Measurements from ENCODE around the gene RAB5A. TPM values are rescaled to one million over a fixed set of nuclear protein-coding genes. Genes with fewer than 3 reads are reported as not detected.

Gene RAB5A, protein sequence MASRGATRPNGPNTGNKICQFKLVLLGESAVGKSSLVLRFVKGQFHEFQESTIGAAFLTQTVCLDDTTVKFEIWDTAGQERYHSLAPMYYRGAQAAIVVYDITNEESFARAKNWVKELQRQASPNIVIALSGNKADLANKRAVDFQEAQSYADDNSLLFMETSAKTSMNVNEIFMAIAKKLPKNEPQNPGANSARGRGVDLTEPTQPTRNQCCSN
- total RNA-seq: 59.2 and 67.2 TPM in 2 replicates

DNA sequence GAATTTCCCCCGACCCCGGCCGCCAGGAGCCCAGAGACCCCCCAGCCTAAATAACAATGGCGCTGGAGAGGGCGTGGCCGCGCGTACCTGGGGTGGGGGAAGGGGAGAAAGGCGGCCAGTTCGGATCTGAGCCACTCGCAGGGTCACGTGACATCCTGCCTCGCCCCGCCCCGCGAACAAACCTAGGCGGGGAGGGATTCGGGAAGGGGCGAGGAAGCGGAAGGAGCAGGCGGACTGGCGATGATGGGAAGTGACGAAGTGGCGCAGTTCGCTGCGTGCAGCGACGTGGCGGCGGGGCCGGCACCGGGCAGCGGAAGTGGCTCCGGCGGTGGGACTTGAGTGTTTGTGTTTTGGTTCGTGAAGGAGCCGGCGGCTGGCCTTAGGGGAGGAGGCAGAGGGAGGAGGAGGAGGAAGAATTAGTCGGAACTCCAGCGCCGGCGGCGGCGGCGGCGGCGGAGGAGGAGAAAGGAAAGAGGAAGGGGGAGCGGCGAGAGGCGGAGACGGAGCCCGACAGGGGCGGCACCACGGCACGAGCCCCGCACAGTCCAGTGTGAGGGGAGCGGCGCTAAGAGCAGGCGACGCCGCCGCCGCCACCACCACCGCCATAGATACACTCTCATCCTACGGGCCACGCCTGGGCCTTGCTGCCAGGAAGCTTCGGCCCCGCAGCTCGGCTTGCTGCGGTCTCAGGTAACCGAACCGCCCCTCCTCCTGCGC is at the start of gene RAB5A:
Gene RAB5A (plus strand): TSS at position 266 of the 717 bp plus-strand sequence. CDS start 3,802 bp downstream, outside the sequence.

DNA sequence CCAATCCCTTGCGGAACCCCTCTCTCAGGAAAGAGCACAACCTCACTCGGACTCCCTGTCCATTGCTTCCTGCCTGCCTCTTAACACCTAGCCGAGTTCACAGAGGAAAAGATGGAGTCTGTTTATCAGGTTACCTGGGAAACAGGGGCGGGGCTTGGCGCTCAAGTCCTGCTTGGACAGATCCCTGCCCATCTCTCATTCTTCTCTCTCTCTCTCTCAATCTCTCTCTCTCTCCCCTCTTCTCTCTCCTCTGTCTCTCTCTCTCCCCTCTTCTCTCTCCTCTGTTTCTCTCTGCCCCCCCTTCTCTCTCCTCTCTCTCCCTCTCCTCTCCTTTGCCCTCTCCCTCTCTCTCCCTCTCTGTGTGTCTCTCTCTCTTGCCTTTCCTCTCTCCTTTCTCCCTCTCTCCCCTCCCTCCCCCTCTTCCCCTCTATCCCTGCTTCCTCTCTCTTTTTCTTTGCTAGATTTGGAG is 12.8 kb upstream of the RAB5A start, which contains the start of gene EFHB:
Gene EFHB (minus strand): TSS at position 120 of the 469 bp plus-strand sequence. CDS start 199 bp downstream, outside the sequence.

DNA sequence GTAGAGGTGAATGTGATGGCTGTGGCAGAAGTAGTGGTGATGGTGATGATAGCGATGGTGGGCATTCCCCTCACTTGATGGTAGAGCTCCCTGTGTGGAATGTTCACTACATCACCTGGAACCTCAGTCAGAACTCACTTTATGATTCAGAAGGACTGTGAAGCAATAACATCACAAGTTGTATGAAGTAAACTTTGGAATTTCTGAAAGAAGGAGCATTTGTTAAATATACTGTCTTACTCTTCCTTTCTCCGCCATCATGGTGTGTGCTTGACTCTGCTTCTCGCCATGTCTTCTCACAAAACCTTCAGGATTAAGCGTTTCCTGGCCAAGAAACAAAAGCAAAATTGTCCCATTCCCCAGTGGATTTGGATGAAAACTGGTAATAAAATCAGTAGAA is 65.3 kb downstream of the RAB5A start, which contains the start of gene PP2D1:
Gene PP2D1 (minus strand): TSS at position 101 of the 400 bp plus-strand sequence. CDS start 192 bp downstream, outside the sequence.

Small RNAs within 50 kb of the gene (small RNA-seq; reads per million reads assigned to genes)
- gene RNU4-85P: not detected
- not detected for gene RPL39P18

Other genes with a start within 250 kb of the RAB5A start
- 0.37 and 1.4 TPM in 2 replicates for gene EFHB, start 12.9 kb upstream of the RAB5A start, total RNA-seq
- gene PP2D1, start 65.2 kb downstream of the RAB5A start, total RNA-seq: not detected in 2 replicates
- 7.3 and 12.1 TPM in 2 replicates for gene KAT2B, start 93.3 kb downstream of the RAB5A start, total RNA-seq
- gene SGO1, start 239.1 kb downstream of the RAB5A start, total RNA-seq: 7.0 and 12.5 TPM in 2 replicates